ENCODE results near the gene ZDHHC18.
A peak's percentile ranks its signal among the peaks of the same experiment; 100 is the strongest.
"Not testable (repeated sequence)": the region's sequence is repeated elsewhere in the genome, so short reads cannot be mapped to it uniquely, and the experiment has no call there.

Gene ZDHHC18

DNA sequence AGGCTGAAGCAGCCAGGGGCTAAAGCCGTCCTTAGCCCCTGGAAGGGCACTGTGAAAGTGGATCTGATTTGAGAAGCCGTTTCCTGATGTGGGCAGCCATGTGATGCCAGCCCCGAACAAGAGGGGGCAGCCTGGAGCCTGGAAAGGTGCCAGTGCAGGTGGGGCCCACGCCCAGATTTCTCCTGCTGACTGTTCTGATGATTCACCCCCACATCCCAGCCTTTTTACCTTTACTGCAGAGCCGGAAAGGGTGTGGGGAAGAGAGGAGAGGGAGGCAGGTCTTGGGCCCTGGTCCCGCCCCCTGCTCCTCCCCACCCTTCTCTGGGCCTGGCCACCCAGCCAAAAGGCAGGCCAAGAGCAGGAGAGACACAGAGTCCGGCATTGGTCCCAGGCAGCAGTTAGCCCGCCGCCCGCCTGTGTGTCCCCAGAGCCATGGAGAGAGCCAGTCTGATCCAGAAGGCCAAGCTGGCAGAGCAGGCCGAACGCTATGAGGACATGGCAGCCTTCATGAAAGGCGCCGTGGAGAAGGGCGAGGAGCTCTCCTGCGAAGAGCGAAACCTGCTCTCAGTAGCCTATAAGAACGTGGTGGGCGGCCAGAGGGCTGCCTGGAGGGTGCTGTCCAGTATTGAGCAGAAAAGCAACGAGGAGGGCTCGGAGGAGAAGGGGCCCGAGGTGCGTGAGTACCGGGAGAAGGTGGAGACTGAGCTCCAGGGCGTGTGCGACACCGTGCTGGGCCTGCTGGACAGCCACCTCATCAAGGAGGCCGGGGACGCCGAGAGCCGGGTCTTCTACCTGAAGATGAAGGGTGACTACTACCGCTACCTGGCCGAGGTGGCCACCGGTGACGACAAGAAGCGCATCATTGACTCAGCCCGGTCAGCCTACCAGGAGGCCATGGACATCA is 36.5 kb downstream of the ZDHHC18 start, which contains the start of gene SFN:
SFN (plus strand) TSS at position 369 of the 904 bp plus-strand sequence; CDS start at position 433, 64 bp downstream.
- peak; percentile 93 for DNase-seq

DNA sequence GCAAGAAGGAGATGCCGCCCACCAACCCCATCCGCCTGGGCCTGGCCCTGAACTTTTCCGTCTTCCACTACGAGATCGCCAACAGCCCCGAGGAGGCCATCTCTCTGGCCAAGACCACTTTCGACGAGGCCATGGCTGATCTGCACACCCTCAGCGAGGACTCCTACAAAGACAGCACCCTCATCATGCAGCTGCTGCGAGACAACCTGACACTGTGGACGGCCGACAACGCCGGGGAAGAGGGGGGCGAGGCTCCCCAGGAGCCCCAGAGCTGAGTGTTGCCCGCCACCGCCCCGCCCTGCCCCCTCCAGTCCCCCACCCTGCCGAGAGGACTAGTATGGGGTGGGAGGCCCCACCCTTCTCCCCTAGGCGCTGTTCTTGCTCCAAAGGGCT is 37.2 kb downstream of the ZDHHC18 start:
- no peak for DNase-seq

DNA sequence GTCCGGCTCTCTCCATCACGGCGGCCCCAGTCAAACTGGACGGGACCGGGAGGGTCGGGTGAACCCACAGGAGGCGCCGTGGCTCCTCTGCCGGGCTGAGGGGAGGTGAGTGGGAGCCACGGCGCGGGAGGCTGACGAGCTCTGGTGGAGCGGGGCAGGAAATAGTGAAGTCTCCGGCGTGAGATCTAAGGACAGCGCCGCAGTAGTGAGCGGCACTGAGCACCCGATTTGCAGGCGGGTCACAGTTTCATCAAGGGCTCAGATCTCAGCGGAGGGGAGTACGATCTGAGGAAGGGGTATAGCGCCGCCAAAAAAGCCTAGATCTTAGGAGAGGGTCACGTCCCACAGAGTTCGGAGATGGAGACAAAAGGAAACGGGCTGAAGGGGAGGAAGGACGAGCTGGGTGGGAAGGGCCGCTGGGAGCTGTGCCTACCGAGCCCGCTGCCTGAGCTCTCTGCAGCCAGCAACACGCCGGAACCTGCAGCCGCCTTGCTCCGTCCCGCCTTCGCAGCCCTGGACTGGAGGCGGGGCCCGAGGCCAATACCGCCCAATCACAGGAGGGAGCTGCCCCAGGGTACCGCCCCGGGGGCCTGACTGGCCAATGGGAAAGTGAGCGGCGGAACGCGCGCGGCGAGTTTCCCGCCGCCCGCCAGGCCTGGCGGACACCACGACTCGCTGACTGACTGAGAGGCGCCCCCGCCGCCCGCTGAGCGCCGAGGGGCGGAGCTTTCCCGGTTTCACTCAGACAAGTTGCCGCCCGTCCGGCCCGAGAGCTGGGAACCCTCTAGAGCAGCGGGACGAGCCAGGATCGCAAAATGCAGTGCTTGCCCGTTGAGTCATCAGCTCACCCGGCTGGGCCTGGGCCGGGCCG is 38.4 kb downstream of the ZDHHC18 start:
- DNase-seq = peak; percentile 95

DNA sequence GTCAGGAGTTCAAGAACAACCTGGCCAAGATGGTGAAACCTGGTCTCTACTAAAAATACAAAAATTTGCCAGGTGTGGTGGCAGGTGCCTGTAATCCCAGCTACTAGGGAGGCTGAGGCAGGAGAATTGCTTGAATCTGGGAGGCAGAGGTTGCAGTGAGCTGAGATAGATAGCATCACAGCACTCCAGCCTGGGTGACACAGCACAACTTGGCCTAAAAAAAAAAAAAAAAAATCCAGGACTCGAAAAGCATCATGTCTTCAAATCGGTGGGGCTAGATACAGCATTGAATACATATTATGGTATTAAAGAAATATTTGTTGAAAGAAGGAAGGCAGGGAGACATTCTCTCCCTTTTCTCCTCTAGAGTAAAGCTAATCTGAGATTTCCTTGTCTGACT is 46.6 kb downstream of the ZDHHC18 start:
- DNase-seq = not testable (repeated sequence)

DNA sequence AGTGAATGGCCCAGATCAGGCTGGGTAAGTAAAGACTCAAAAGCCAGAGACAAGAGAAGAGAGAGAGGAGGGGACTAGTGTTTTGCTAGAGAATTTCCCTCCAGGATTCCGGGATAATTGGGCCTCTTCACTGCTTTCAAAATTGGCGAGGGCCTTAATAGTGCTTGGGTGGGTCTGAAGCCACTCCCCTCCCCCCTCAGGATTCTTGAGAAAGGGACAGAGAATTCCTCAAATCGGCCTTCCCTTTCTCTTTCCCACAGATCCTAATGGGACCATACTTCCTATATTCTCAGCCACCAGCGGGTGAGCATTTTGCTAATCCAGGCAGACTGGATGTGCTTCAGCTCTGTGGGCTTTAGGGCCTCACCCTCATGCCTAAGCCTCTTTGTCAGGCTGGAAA is 48.4 kb downstream of the ZDHHC18 start:
- DNase-seq = no peak

DNA sequence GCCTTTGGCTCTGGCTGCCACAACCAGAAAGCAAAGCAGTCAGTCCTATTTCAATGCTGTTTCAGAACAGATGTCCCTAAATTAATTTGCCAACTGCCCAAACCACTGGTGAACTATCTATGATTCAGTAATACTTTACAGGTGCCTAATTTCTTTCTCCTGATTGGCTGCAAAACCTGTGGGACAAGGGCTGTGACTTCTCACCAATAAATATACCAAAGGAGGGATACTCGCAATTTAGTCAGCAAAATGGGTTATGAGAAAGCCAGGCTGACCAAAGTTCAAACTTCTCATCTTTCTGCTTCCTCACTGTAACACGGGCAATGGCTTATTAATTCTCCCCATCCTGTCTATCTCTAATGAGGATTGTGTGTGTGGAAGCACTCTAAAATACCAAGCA is 50.8 kb downstream of the ZDHHC18 start:
- no peak for DNase-seq

DNA sequence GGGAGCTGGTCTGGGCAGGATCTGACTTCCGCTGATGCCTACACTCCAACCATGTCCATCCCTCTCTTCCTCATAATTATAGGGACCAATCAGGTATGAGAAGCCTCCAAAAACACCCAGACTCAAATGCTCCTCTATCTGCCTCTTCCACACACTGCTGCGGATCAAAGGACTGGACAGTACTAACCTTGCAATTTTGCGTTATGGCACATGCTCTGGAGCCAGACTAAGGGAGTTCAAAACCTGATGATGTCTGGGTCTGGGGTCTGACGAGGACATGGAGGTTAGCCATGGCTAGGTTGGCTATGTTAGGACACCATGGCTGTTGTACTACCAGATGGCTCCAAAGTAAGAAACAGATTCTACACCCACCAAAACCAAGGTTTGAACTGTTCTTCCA is 53.3 kb downstream of the ZDHHC18 start:
- DNase-seq = no peak

DNA sequence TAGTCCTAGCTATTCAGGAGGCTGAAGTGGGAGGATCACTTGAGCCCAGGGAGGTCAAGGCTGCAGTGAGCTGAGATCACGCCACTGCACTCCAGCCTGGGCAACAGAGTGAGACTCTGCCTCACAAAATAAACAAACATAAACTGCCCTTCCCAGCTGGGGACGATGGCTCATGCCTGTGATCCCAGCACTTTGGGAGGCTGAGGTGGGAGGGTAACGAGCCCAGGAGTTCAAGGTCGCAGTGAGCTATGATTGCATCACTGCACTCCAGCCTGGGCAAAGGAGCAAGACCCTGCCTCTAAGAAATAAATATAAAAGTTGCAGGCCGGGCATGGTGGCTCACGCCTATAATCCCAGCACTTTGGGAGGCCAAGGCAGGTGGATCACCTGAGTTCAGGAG is 55.1 kb downstream of the ZDHHC18 start:
- DNase-seq = not testable (repeated sequence)

DNA sequence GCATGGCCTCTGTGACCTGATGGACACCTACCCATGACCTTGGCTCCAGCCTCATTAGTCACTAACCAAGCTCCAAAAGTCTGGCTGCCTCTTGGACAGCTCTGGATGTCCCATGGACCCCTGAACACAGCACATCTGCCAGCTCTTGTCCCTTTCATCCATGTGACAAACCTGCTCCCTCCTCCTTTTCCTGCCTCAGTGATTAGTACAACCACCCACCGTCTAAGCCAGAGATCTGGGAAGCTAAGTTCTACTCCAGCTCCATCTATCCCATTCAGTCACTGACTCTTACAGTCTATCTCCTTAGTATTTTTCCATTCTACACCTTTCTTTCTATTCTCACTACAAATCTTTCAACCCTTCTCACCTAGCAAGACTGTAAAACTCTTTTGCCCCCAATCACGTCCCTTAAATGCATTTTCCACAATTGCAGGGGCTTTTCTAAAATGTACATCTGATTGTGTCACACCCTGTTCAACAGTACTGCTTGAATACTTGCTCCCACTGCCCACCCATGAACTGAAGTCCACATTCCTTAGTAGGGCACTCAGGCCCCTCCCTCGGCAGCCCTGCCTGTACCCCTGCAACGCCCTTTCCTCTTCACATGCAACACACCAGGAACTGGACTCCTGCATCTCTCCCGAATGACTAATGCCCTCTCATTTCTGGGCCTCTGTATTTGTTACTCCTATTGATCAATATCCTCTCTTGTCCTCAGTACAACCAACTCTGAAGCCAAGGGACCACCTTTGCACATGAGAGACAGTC is 56.4 kb downstream of the ZDHHC18 start:
- DNase-seq = no peak

DNA sequence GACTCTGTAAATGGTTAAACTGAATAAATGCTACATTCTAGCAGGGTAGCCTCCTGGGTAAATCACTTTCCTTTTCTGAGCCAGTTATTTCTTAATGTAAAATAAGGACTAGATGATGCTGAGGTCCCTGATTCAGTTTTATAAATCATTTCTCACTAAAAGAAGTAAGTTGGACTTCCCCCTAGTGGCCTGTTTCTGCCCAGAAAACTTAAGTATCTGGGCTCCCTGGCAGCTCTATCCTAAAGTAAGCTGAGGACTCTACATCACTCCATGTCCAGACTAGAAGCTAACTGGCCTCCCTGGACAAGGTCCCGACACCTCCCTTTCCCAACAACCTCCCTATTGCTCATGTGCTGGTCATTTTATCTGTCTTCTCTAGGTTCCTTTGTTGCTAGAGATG is 60.6 kb downstream of the ZDHHC18 start:
- no peak for DNase-seq

DNA sequence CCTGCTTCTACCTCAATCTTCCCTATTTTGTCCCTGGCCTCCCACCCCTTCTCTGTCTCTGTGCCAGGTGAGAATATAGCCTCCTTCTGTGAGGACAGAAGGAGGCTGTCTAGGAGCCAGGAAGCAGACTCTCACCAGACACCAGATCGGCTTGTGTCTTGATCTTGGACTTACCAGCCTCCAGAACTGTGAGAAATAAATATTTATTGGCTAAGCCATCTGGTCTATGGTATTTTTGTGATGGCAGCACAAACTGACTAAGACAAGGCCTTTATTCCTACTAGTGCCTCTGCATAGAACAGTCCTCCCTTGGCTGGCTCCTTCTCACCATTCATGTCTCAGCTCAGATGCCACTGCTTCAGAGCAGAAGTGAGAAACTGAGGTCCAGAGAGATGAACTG is 61.7 kb downstream of the ZDHHC18 start:
- DNase-seq = no peak

DNA sequence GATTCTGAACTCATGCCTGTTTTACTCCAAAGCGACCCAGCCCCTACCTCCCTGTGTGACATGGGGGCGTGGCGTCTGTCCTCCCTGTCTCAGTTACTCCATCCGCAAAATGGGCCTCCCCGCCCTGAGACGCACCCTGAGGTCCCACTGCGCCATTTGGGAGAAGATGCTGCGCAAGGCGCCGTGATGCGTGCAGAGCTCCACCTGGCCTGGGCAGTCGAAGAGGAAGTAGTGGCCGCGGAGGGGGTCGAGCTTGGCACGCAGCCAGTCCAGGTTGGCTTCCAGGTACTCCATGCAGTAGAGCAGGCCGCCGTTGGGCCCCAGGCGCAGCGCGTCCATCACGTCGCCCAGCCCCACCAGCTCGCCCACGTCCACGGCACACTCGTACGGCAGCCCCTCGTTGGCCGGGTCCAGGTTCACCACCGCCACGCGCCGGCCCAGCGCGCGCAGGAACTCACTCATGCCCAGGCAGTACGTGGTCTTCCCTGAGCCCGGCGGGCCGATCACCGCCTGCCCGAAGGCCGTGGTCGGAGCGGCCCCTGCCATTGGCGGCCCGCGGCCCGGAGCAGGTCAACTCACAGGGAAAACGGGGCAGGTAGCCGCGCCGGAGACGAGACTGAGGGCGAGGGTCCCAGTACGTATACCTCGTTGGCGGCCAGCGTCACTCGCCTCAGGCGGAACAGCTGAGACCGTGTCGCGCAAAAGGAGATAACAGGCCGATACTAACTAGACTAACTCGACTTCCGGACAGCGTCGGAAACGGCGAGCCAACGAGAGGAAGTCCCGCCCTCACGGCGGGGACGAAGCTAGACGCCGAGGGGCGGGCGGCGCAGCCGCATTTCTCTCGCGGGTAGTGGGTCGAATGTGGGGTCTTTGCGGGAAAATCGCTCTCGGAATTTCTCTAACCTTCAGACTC is 63.3 kb downstream of the ZDHHC18 start, which contains the start of gene GPN2:
GPN2 (minus strand) TSS at position 733 of the 916 bp plus-strand sequence; CDS start at position 546, 187 bp downstream.
- DNase-seq = peak; percentile 62

DNA sequence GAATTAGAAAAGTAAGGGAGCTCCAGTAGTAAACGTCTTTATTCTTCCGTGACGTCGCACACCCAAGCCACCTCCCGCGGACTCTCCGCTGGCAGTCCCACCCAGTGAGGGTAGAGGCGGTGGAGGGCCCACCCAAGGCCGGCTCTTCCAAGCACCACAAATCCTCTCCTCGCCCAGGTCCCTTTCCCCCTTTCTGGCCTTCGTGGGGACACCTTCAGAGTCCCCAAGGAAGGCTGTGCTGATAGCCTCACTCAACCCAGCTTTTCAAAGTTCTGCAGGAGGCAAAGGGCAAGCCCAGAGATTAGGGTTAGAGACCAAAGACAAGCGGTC is 63.9 kb downstream of the ZDHHC18 start:
- no peak for DNase-seq

DNA sequence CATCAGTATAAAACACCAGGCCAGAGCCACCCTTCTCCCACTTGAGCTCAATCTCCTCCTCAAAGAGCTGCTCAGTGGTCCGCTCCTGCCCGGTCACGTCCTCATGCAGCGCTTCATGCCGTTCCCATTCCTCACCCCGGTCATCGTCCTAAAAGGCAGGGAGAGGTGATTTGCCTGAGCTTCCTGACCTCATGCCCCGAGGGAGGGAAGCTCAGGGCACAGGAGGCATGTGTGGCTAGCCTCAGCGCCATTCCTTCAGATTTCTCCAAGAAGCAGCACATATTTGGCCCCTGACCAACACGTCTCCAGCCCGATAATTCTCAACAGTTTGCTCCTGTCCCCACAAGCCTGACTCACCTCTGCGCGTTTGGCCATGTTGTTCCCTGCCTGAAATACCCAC is 67.8 kb downstream of the ZDHHC18 start:
- no peak for DNase-seq

DNA sequence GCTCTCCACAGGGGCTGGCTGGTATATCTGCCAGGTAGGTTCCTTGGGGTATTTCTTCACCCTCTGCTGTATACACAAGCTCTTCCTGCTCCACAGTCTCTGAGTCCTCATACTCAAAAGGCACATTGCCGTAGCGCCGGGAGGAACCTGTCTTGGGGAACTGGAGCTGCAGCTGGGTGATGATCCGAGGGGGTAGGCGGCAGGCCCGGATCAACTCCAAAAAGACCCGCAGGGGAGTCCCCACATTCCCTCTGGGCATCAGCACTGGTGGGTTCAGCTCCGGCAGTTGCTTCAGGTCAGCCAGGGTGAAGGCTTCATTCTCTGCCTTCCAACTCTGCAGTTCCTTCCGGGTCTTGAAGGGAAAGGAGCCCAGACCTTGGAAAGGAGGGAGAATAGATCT is 70.9 kb downstream of the ZDHHC18 start:
- DNase-seq = no peak

DNA sequence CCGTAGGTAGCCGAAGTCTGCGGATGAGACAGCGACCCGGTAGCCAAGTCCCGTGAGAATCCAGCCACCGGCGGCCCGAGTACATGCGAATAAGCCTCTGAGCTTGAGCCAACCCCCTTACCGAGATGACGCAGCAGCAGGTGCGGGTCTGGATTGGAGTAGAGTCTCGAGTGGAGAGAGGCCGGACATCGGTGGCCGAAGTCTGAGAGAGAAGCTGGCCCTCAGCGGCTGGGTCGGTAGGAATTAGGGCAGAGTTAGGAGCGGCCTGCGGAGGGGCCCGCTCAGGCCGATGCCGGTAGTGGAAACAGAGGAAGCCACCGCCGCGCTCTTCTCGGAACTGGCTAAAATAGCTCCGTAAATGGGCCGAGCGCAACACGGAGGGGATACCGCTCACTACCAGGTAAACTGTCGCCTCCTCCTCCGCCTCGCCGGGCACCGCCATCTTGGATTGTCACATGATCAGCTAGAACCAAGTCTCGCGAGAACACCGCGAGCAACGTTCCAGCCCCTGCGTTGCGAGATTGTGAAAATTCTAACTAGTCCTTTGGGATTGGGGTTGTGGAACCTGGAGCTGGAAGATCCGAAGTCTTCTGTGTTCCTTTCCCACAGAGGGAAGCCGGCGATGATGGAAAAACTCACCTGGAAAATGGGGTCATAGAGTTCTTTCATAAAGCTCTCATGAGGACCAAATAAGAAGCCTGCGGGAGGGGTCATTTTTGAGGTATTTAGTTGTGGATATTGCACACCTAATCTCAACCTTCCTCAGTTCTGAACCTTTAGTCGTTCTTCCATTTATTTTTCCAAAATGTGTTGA is 73.7 kb downstream of the ZDHHC18 start, which contains the start of gene GPATCH3:
GPATCH3 (minus strand) TSS at position 467 of the 814 bp plus-strand sequence; CDS start at position 442, 25 bp downstream.
- peak; percentile 95 for DNase-seq

DNA sequence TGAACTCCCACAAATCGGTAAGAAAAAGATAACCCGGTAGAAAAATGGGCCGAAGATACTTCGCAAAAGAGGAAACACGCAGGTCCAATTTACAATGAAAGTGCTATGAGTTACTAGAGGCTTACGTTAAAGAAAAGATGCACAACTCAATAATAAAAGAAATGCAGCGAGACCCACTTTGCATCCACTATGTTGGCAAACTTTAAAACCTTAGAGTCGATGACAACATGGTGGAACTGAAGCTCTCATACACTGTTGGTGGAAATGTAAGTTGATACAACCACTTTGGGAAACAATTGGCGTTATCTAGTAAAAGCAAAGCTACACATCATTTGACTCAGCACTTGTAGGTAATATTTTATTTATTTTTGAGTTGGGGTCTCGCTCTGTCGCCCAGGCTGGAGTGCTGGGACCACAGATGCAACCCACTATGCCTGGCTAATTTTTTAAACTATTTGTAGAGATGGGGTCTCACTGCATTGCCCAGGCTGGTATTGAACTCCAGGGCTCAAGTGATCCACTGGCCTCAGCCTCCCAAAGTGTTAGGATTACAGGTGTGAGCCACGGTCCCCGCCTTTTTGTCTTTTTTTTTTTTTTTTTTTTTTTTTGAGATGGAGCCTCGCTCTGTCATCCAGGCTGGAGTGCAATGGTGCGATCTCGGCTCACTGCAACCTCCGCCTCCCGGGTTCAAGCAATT is 74.5 kb downstream of the ZDHHC18 start:
- DNase-seq = no peak
